T-helper 2 cell treated with Interferon-gamma antibody and Interleukin-4, amounts not matched to agents 100 ng/mL and 5 ng/mL, for 36 hours (primary cell): ENCODE results near the gene GRHPR. TPM values are rescaled to one million over a fixed set of nuclear protein-coding genes. Genes with fewer than 3 reads are reported as not detected.
"Not testable (repeated sequence)": the region's sequence is repeated elsewhere in the genome, so short reads cannot be mapped to it uniquely, and the experiment has no call there.

ENCODE experiments used
- intact Hi-C: fragments of 100-400 bp; cut with micrococcal nuclease; formaldehyde crosslinking; loops from one replicate; pipeline ENCODE4 v1.15.1; 2023
- total RNA-seq: library from RNA; stranded (reverse); gene quantifications from 2 replicates; pipeline ENCODE4 v1.2.3, GENCODE V29; 2022

Gene GRHPR
- total RNA-seq, 1 donor from 2014 or later, result 50.9 TPM

DNA sequence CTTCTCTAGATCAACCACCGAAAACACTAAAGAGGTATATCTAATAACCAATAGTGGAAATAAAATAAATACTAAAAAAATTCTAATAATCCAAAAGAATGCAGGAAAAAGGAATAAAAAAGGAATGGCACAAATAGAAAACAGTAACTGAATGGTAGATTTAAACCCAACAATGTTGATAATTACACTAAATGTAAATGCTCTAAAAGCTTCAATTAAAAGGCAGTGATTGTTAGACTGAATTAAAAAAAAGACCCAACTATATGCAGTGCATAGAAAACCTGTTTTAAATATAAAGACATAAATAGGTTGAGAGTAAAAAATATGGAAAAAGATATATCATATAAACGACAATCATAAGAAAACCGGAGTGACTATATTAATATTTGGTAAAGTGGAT, 51.9 kb downstream of the GRHPR start:
- intact Hi-C loops, result no loop called here

DNA sequence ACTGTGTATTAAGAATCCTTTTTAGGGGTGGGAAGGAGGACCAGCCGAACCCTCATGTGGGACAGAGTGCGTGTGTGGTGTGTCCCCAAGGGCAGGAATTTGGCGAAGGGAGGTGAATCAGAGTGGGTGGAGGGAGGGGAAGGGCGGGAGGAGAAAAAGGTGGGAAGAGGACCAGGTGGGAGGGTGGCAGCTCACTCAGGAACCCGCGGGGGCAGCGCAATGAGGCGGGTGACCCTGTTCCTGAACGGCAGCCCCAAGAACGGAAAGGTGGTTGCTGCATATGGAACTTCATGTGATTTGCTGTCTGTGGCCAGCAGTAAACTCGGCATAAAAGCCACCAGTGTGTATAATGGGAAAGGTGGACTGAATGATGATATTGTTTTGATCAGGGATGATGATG, 54.4 kb downstream of the GRHPR start:
- intact Hi-C loops, result no loop called here

DNA sequence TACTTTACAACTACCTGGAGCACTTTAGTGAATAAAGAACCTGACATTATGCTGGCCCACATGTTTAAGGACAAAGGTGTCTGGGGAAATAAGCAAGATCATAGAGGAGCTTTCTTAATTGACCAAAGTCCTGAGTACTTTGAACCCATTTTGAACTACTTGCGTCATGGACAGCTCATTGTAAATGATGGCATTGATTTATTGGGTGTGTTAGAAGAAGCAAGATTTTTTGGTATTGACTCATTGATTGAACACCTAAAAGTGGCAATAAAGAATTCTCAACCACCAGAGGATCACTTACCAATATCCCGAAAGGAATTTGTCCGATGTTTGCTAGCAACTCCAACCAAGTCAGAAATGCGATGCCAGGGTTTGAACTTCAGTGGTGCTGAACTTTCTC, 54.9 kb downstream of the GRHPR start:
- intact Hi-C loops, result not testable (repeated sequence)

DNA sequence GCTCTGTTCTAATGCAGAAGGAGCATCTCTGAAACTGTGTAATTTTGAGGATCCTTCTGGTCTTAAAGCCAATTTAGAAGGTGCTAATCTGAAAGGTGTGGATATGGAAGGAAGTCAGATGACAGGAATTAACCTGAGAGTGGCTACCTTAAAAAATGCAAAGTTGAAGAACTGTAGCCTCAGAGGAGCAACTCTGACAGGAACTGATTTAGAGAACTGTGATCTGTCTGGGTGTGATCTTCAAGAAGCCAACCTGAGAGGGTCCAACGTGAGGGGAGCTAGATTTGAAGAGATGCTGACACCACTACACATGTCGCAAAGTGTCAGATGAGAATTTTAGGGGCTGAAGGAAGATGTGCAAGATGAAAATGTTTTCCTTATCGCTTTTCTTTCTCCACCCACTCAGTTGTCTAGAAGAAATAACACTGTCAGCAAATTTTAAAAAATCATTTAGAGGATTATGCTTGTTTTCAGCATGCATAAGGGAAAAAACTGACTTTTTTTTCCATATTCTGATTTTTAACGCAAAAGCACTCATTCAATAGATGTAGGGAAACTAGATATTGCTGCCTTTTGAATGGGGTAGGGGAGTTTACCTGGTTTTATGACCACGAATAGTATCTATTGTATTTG, 55.6 kb downstream of the GRHPR start:
- intact Hi-C loops, result not testable (repeated sequence)

DNA sequence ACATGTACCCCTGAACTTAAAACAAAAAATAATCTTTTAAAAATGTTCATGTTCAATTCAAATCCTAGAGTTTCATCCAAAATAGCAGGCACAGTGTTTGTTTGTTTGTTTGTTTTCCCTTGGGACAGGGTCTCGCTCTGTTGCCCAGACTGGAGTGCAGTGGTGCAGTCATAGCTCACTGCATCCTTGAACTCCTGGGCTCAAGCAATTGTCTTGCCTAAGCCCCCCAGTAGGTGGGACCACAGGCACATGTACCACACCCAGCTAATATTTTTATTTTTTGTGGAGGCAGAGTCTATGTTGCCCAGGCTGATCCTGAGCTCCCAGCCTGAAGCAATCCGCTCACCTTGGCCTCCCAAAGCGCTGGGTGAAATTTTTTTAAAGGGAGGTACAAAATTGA, 58.3 kb downstream of the GRHPR start:
- intact Hi-C loops, result loop anchor here (10.0 kb wide), 1 partner anchor 584 kb away; the partner anchor contains the start of gene SHB

DNA sequence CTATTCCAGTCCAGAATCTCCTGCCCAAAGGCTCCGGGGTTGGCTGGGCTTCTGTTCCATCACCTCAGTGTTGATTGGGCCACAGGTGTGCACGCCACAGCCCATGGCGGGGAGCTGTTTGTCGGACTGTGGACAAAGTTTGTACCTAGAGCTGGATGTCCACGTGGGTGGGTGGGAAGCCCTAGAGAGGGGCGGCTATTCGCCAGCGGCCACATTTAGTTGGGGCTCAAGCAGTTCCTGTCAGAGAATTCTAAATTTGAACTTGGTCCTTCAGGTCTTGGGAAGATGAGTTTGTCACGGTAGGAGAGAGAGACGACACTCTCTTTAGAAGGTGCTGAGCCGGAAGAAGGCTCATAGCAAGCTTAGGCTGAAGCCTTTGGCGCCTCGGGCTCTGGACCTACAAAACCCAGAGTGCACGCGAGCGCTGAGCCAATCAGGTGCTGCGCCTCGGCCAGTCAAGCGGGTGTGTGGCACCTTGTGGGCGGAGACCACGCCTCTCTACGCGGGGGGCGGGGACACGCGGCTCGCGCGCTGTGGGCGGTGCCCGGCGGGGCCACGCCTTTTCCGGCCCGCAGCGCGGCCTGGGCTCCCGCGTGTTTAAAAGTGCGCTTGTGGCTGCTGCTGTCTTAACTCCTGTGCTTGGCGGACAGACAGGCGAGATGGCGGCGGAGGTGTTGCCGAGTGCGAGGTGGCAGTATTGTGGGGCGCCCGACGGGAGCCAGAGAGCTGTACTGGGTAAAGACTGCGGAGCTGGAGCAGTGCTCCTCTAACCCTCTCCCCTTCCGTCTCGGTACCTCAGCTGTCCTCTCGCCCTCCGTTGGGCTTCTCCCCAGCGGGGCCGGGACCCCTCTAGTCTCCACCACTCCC, 63.1 kb downstream of the GRHPR start, which contains the start of gene POLR1E:
TSS of gene POLR1E (plus strand) at position 560 of the 867 bp plus-strand sequence. CDS start at position 660, 100 bp downstream.
- intact Hi-C loops, result loop anchor here (1.0 to 10.0 kb wide), 7 partner anchors 20 to 1083 kb away; partner anchors contain the start of genes GRHPR, RNF38, SHB and SLC25A51

DNA sequence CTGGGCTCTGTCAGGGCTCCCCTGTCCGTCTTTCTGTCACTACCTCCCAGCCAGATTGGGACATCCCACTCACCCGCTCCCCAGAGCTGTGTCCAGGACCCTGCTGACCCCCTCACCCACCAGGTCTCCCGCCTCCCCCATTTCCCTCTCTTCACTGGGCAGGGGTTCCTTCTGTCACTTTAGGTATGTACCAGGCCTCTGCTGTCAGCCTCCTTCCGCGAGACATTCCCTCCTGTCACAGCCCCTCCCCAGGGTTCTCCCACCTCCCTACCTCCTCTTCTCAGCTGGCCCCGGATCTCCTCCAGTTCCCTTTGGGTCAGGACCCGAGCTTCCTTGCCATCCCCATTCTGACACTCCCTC, 63.7 kb downstream of the GRHPR start:
- intact Hi-C loops, result loop anchor here (5.0 to 10.0 kb wide), 4 partner anchors 409 to 1084 kb away; partner anchors contain the start of genes RNF38, SHB and SLC25A51

Other genes starting within 250 kb of the GRHPR start
- gene ZBTB5, start 42.8 kb downstream of the GRHPR start, total RNA-seq, result 10.3 and 10.7 TPM in 2 replicates
- gene POLR1E, start 63.3 kb downstream of the GRHPR start, total RNA-seq, result 34.7 and 35.3 TPM in 2 replicates
- gene FBXO10, start 153.7 kb downstream of the GRHPR start, total RNA-seq, result 1.7 and 2.5 TPM in 2 replicates
- 101 and 103 TPM in 2 replicates for gene TOMM5, start 169.9 kb downstream of the GRHPR start, total RNA-seq
- not detected in 2 replicates for gene FRMPD1, start 228.3 kb downstream of the GRHPR start, total RNA-seq